Regular cardiac myocyte (primary cell): Measurements from ENCODE around the gene RRP7A. TPM values are rescaled to one million over a fixed set of nuclear protein-coding genes. Genes with fewer than 3 reads are reported as not detected.

Experiments used
- total RNA-seq: library from RNA; depleted of rRNA; stranded (reverse); fragments of >200 nt; gene quantifications from 2 replicates; pipeline ENCODE4 v1.2.3, GENCODE V29; 2014

The RRP7A gene, protein sequence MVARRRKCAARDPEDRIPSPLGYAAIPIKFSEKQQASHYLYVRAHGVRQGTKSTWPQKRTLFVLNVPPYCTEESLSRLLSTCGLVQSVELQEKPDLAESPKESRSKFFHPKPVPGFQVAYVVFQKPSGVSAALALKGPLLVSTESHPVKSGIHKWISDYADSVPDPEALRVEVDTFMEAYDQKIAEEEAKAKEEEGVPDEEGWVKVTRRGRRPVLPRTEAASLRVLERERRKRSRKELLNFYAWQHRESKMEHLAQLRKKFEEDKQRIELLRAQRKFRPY
- total RNA-seq, result 22.3 and 48.5 TPM in 2 replicates

DNA sequence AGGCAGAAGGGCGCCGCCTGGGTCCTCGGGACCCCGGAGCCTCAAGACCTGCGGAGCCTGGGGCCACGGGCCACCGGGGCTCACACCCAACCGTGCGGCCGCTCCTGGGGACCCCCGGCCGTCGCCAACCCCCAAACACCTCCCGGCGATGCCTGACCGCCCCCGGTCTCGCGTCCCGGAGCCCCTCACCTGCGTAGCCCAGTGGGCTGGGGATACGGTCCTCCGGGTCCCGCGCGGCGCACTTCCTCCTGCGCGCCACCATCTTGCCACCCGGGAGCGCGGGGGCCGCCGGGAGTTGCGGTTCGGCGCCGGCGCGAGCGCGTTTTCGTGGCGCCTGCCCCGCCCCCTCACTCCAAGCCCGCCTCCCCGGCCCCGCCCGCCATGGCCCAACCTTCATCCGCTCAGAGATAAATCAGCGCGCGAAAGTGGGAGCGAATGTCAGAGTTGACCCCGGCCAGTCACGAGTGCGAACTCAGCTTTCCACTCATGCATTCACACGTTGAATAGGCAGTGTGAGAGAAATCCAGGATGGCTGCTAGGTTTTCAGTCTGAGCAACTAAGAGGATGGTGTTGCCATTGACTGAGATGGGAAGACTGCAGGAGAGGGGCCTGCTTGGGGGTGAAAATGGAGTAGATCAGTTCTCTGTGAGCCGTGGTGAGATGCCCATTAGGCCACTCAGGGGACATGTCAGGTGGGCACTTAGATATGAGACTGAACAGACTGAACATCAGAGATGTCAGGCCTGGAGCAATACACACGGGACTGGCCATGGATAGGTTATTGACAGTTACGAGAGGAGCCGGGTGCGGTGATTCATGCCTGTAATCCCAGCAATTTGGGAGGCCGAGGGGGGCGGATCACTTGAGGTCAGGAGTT is at the start of gene RRP7A:
TSS of gene RRP7A (minus strand) at position 272 of the 877 bp plus-strand sequence. CDS start at position 262, 10 bp downstream.

DNA sequence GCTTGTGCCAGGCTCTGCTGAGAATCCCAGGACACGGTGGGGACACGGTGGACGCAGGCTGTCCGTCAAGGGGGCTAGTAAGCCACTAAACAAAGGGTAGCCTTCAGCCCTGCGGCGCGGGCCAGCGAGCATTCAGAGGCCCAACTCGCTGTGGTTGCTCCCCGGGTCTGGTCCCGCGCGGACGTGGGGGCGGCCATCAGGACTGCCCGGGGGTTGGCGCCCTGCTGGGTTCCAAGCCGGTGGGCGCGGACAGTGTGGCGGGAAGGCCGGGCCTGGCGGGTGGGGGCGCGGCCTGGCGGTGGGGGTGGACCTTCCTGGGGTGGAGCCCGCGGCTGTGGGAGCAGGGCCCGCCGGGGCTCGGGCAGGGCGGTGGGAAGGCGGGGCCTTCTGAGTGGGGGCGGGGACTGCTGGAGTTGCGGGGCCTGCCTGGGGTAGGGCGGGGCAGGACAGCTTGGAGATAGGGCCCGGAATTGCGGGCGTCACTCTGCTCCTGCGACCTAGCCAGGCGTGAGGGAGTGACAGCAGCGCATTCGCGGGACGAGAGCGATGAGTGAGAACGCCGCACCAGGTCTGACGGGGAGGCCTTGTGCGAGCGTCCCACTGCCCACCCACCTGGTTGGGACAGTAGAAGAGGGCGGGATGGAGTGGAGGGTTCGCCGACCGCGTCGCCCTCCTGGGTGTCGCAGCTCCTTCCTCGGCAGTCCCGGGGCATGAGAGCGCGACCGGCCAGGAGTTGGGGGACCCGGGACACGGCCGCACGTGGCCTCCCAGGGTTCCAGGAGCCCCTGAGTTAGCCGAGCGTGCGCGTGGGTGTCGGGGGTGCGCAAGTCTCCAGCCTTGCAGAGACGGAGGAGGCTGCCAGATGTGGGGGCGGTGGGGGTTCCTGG is 34.1 kb upstream of the RRP7A start, which contains the start of gene SERHL2:
TSS of gene SERHL2 (plus strand) at position 482 of the 887 bp plus-strand sequence. CDS start at position 547, 65 bp downstream.

Other genes starting within 250 kb of the RRP7A start
- 18.3 and 25.5 TPM in 2 replicates for gene TCF20, start 249.1 kb downstream of the RRP7A start, total RNA-seq
- not detected in 2 replicates for gene NFAM1, start 87.4 kb downstream of the RRP7A start, total RNA-seq
- gene SERHL2, start 34.2 kb upstream of the RRP7A start, total RNA-seq, result 3.6 and 4.8 TPM in 2 replicates
- gene POLDIP3, start 95.1 kb upstream of the RRP7A start, total RNA-seq, result 19.4 and 30.5 TPM in 2 replicates
- 0.28 and 0.58 TPM in 2 replicates for gene ATP5MGL, start 120.8 kb upstream of the RRP7A start, total RNA-seq
- 40.8 and 66.5 TPM in 2 replicates for gene CYB5R3, start 129.6 kb upstream of the RRP7A start, total RNA-seq
- 19.2 and 20.9 TPM in 2 replicates for gene A4GALT, start 201.1 kb upstream of the RRP7A start, total RNA-seq